Choroid plexus epithelial cell (primary cell): ENCODE results near the gene MCAM.

Experiments
- DNase-seq: peaks from one replicate; pipeline ENCODE4 v3.0.0-alpha.2; 2010; ENCODE audit warnings: low read depth
- H3K4me3 ChIP-seq: 2 replicates; pipeline ENCODE4 v1.5.1; 2011; ENCODE audit warnings: low read depth, mild to moderate bottlenecking, control low read depth, low read length, moderate library complexity
- CTCF ChIP-seq: conservative IDR thresholded peaks from 2 replicates; pipeline ENCODE4 v1.5.1; 2011; ENCODE audit warnings: low read depth, mild to moderate bottlenecking, control low read depth, inconsistent platforms, low read length, moderate library complexity

The MCAM gene

DNA sequence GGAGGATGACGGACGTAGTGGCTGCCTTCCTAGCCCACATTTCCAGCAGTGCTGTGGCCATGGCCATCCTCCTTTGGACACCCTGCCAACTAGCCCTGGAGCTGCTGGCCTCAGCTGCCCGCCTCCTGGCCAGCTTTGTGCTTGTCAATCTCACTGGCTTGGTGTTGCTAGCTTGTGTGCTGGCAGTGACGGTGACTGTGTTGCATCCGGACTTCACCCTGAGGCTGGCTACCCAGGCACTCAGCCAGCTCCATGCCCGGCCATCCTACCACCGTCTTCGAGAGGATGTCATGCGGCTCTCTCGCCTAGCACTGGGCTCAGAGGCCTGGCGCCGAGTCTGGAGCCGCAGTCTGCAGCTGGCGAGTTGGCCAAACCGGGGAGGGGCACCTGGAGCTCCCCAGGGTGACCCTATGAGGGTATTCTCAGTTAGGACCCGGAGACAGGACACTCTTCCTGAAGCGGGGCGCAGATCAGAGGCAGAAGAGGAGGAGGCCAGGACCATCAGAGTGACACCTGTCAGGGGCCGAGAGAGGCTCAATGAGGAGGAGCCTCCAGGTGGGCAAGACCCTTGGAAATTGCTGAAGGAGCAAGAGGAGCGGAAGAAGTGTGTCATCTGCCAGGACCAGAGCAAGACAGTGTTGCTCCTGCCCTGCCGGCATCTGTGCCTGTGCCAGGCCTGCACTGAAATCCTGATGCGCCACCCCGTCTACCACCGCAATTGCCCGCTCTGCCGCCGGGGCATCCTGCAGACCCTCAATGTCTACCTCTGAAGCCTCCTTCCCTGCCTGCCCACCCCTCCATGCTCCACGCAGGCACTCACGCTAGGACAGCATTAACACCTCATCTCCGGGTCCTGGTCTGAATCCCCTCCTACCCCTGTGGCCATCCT lies 19.0 kb upstream of the MCAM start:
- DNase-seq = no peak
- no peak for TF ChIP-seq CTCF
- no peak overlapping the region for H3K4me3 ChIP-seq

- DNase-seq = no peak
- TF ChIP-seq CTCF = no peak
- peak overlapping the region; percentile 86 for H3K4me3 ChIP-seq
These were observed 18.2 kb upstream of the MCAM start for GRCh38 chr11:119335091-119335654.

DNA sequence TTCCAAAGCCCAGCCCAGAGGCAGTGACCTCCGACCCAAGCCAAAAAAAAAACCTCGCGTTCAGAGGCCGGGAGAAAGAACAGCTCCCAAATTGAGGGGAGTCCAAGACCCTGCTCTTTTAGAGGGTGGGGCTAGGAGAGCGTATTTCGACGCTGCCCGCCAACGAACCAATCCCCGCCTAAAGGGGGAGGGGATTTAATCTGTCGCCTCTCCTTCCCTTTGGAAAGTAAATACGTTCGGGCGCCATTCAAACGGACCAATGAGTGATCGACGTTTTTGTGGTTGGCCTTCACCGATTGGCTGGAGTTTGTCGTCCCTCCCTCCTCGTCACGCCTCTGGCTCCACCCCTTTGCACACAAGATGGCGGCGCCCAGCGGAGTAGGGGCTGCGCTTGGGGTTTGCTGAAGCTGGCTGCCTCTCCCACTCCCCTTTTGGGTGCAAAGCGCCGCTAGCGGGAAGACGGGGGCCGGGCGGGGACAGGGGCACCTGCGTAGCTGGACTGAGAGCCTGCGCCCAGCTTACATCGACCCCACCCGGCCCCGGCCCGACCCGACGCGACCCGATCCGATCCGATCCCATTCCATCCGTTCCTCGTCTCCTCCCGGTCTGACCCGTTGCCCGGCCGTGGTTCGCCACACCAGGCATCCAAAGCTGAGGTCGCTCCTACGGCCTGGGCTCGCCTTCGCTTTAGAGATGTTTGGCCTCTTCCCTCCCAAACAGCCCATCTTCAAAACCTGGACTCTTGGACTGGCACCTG lies 17.4 kb upstream of the MCAM start, which contains the start of gene RNF26:
Gene RNF26 (plus strand): TSS at position 354 of the 757 bp plus-strand sequence. CDS start 596 bp downstream, outside the sequence.
- H3K4me3 ChIP-seq = peak within 1 kb of the TSS; percentile 86
- peak; percentile 99 for DNase-seq
- no peak for TF ChIP-seq CTCF

- H3K4me3 ChIP-seq = no peak overlapping the region
- DNase-seq = no peak
These were observed 15.3 kb upstream of the MCAM start for GRCh38 chr11:119332111-119332765.

DNA sequence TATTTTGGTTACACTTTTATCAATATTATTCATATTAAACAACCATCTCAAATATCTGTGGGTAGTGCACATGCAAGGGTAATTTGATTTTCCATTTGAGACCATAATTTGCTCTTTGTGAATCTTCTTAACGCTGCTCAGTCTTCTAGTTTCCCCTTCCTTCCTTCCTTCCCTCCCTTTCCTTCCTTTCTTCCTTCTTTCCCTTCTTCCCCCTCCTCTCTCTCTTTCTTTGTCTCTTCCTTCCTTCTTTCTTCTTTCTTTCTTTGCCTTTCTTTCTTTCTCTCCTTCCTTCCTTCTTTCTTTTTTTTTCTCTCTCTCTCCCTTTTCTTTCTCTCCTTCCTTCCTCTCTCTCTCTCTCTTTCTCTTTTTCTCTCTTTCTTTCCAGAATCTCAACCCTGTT lies 13.3 kb upstream of the MCAM start:
- H3K4me3 ChIP-seq = no peak overlapping the region
- TF ChIP-seq CTCF = no peak
- DNase-seq = no peak

More at GRCh38 chr11:119332111-119332765, 15.3 kb upstream of the MCAM start:
- no peak for TF ChIP-seq CTCF

GRCh38 chr11:119329320-119329719 lies 12.4 kb upstream of the MCAM start:
- no peak overlapping the region for H3K4me3 ChIP-seq
- no peak for TF ChIP-seq CTCF
- no peak for DNase-seq
